ENCODE data around the gene E2F3.

DNA sequence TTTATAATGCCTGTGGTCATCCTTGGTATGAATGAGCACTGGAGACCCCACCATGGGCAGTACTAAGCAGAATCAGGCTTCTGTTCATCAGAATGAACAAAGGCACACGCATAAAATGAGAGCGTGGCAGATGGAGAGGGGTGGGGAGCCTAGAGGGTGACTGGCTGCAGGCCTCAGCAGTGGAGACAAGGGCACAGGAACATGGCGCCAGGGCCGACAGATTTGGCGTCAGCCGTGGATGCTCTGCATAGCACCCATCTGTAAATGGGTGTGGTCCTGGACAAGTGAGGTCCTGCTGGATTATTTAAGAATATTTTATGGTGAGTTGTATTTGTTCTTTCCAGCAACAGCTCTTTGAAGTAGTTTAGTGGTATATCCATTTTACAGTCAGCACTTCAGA, 33.1 kb downstream of the E2F3 start:
- TF ChIP-seq, protein P1, sequence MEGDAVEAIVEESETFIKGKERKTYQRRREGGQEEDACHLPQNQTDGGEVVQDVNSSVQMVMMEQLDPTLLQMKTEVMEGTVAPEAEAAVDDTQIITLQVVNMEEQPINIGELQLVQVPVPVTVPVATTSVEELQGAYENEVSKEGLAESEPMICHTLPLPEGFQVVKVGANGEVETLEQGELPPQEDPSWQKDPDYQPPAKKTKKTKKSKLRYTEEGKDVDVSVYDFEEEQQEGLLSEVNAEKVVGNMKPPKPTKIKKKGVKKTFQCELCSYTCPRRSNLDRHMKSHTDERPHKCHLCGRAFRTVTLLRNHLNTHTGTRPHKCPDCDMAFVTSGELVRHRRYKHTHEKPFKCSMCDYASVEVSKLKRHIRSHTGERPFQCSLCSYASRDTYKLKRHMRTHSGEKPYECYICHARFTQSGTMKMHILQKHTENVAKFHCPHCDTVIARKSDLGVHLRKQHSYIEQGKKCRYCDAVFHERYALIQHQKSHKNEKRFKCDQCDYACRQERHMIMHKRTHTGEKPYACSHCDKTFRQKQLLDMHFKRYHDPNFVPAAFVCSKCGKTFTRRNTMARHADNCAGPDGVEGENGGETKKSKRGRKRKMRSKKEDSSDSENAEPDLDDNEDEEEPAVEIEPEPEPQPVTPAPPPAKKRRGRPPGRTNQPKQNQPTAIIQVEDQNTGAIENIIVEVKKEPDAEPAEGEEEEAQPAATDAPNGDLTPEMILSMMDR (conservative IDR thresholded peaks at IDR 0.05), result no peak
- TF ChIP-seq ZFX (IDR thresholded peaks at IDR 0.05), result no peak
